ENCODE results near the gene RNPS1.
"Not testable (repeated sequence)": the region's sequence is repeated elsewhere in the genome, so short reads cannot be mapped to it uniquely, and the experiment has no call there.

RNPS1 gene

DNA sequence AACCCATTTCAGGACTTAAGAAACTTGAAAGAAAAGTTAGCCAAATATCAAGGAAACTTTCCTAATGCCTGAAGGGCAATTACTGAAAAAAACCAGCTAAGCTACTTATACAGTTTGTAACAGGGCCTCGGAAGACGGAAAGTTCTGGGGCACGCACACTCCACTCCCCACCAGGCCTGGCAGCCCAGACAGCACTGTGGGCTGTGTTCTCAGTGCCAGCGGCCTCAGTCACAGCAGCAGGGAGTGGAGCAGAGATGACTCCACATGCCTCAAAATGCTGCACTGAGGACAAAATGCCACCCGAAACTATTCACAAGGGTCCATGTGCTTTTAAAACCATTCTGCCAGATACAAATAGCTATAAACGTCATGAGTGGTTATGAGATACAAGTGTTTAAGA lies 10.2 kb downstream of the RNPS1 start:
- DNase-seq (ENCODE audit: low spot score): no peak

DNA sequence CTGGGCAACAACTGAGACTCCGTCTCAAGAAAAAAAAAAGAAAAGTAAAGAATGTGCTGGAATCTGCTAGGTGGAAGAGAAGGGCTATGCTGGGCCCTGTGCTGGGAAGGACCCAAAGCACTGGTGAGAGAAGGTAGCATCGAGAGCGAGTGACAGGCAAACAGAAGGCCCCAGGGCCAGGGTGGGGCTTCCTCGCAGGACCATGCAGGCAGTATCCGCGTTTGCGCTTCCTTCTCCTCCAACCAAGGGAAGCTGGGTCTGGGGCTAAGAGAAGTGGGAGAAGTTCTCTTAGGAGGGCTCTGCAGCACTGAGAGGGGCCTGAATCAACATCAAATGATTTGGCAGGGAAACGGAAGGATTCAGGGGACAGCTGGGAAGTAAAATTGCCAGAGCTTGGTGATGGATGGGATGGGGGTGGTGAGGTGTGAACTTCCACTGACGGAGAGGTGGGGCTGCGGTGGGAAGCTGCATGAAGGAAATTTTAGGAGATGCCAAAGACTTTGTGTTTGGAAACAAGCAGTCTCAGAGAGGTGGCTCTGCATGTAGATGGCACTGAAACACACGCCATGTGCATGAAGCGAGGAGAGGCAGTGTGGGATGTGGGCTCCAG lies 11.3 kb downstream of the RNPS1 start:
- DNase-seq (ENCODE audit: low spot score): no peak

DNA sequence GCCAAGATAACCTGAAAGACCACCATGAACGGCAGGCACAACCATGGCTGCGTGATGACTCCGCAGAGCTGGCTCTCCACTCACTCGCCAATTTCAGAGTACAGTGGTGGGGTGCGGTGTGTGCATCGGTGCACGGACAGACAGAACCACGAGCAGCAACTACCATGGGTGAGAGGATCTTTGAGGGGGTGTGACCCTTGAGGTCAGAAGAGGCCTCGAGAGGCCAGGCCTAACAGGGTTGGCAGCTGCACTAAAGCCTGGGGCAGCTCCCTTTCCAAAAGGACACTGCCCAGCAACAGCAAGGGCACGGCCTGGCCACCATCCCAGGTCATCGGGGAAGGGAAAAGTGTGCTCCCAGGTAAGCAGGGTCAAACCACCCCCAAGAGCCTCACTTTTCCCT lies 14.6 kb downstream of the RNPS1 start:
- DNase-seq (ENCODE audit: low spot score): no peak

DNA sequence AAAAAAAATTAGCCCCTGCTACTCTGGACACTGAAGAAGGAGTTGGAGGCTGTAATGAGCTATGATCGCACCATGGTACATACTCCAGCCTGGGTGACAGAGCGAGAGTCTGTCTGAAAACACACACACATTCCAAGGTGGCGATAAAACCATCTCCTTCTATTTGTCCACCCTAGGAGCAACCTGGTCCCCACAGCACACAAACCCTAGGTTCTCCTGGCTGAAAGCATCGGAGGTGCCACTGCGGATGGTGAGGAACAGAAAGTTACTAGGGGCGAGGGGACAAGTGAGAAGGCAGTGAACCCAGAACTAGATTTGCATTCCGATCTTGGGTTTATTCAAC lies 15.1 kb downstream of the RNPS1 start:
- DNase-seq (ENCODE audit: low spot score): no peak

DNA sequence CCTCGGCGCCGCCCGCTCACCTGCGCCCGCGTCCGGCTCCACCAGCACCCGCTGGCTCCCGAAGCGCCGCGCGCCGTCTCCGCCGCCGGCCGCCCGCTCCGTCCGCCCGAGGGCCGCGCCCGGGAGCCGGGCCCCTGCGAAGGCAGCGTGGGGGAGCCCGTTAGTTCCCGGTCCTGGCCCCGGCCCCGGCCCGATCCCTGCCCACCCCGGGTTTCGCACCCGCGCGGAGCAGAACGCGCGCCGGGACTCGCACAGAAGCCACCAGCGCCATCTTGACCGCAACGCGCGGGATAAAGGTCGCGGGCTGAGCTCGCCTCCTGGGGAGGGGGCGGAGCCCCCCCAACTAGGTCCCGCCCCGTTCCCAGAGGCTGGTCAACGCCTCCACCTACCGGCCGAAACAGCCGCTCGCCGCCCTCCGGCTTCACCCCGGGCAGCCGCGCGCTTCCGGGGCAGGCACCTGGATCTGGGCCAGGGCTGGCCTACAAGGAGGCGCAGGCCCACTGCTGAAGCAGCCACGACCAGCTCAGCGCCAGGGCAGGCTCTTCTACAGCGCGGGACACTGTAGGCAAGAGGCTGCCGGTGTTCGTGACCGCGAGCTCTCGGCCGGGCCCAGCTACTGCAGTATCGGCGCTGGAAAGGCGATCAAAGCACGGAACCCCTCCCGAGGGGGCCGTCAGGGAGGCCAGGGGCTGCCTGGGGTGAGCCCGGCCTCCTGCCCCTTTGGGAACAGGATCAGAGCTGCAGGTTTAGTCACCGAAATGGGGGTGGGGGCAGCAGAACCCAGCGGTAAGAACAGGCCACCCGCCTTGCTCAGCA lies 16.4 kb downstream of the RNPS1 start, which contains the start of gene ECI1:
Gene ECI1, minus strand, starts transcription at position 292 of the 816 bp plus-strand sequence. Its CDS starts 21 bp downstream, at position 271.
- peak; percentile 98 for DNase-seq (ENCODE audit: low spot score)

DNA sequence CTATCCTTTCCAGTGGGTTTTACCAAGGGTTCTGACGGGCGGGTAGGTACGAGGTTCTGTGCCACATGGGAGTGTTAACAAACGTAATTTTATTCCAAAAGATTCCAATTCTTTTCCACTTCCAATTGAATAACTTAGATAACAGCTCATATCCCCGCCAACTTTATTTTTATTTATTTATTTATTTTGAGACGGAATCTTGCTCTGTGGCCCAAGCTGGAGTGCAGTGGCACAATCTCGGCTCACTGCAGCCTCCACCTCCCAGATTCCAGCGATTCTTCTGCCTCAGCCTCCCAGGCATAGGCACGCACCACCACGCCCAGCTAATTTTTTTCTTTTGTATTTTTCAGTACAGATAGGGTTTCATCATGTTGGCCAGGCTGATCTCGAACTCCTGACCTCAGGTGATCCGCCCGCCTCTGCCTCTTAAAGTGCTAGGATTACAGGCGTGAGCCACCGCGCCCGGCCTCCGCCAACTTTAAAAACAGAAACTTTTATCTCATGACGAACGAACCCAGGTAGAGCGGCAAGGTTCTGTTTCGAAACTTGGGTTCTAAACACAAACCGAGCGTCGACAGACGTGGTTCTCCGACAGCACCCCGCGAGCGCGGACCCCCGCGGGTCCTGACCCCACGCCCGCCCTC lies 17.2 kb downstream of the RNPS1 start:
- peak; percentile 42 for DNase-seq (ENCODE audit: low spot score)

DNA sequence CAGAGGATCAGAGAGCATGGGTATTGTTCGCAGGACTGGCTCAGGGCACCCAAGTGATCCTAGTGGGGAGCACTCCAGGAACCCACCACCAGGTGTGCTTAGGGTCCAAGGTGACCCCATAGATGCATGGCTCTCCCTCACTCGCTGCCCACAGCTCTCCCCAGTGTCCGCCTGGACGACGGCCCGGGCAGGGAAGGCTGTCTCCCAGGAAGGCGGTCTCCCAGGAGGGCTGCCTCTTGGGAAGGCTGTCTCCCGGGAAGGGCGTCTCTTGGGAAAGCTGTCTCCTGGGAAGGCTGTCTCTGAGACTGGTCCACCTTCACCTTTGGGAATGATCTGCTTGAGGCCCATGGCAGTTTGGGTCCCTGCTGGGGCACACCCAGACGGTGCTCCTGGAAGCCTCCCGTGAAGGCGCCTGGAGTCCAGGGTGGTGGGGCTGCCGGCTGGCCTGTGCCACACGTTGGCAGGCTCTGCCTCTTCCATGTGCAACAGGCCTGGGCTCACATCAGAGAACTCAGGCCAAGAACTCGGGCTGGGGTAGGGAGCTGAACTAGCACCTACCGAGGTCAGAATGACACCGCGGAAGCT lies 21.5 kb downstream of the RNPS1 start:
- no peak for DNase-seq (ENCODE audit: low spot score)

DNA sequence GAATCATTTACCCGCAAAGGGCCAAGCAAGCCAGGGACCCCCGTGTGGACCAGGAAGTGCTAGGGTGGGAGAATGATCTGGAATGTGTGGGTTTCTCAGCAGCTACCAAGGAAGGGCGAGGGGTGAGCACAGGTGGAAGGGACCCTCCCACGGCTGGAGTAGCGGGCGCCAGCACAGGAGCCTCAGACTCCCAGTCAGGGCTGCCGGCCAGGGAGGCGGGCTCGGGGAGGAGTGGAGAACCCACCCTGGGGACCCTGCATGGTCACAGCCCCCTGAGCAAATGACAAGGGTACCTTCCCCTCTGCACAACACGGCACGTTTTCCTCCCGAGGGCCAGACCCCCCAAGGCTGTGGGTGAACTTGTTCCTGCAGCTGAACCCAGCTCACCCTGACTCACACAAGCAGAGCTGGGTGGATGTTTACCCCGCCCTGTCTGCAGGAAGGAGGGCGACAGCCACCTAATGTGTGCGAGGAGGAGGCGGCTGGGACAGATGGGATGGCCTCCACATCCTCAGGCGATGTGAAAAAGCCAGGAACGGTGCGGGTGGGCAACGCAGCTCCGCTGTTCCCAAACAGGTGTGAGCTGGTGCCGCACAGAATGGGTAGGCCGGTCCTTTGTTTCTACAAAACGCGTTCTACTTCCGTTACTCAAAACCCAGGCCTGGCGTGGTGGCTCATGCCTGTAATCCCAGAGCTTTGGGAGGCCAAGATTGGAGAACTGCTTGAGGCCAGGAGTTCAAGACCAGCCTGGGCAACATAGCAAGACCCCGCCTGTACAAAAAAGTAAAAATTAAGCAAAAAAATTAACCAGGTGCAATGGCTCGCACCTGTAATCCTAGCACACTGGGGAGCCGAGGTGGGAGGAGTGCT lies 22.8 kb downstream of the RNPS1 start:
- no peak for DNase-seq (ENCODE audit: low spot score)

DNA sequence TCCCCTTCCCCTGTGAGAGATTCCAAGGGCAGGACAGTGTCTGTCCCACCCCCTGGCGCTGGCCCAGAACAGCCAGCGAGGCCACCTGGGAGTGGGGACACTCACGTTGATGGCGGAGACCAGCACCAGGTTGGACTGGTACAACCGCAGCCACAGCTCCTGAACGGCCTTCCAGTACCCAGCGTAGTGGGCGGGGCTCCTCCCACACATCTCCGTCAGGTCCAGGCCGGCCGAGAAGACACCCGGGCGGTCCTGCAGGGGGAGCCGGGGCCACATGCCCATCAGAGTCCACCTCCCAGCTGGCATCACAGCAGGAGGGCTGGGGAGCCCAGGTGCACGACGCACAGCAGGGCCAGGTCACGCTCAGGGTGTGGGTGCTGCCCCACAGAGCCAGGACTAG lies 23.6 kb downstream of the RNPS1 start:
- DNase-seq (ENCODE audit: low spot score): no peak

DNA sequence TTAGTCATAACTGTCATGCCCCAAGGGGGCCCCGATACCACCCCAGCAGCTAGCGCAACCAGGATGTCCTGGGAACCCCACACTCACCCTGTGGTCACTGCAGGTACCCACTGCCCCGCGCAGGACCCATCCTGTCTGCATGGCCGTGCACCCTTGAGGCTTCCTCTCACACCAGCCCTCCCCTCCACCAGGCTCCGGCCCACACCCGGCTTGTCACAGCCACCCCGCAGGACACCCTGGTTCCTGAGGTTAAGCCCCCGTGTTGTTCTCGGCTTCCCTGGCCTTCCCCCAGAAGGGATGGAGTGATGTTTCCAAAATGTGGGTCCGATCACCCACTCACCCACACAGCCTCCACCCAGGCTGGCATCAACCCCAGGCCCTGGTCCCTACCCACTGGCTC lies 24.1 kb downstream of the RNPS1 start:
- no peak for DNase-seq (ENCODE audit: low spot score)

DNA sequence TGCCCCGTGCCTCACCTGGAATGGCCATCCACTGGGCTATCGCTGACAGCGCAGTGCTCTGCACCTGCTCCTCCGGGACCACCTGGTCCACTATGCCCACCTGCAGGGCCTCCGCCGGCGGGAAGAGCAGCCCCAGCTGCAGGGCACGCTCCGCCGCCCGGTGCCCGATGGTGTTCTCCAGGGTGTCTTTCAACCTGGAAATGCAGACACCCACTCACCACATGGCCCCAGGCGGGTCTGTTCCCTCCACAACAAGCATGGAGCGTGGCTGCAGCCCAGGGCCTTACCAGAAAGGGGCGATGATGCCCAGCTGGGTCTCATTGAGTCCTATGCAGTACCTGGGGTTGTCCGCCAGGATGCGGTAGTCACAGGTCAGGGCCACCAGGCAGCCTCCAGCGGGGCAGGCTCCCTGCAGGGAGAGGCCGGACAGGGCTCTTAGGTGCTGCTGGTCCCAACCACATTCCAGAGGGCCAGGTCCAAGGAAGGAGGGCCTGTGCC lies 24.8 kb downstream of the RNPS1 start:
- DNase-seq (ENCODE audit: low spot score): no peak

DNA sequence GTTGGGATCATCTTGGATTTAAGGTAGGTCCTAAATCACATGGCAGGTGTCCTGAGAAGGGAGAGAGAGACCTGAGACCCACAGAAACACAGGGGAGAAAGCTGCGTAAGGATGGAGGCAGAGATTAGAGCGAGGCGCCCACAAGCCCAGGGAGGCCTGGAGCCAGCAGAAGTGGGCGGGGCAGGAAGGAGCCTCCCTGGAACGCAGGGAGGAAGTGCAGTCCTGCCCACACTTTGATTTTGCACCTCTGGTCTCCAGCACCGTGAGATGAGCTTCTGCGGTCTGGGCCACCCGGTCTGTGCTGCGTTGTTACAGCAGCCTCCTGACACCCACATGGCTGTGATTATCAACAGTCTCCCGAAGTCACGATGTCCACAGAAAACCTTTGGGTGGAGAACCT lies 25.3 kb downstream of the RNPS1 start:
- no peak for DNase-seq (ENCODE audit: low spot score)

DNA sequence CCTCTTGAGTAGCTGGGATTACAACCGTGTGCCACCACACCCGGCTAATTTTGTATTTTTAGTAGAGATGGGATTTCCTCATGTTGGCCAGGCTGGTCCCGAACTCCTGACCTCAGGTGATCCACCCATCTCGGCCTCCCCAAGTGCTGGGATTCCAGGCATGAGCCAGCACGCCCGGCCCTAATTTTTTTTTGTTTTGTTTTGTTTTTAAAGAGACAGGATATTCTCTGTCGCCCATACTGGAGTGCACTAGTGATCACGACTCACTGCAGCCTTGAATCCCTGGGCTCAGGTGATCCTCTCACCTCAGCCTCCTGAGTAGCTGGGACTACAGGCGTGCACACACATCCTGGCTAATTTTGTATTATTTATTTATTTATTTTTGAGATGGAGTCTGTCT lies 27.6 kb downstream of the RNPS1 start:
- DNase-seq (ENCODE audit: low spot score): not testable (repeated sequence)

DNA sequence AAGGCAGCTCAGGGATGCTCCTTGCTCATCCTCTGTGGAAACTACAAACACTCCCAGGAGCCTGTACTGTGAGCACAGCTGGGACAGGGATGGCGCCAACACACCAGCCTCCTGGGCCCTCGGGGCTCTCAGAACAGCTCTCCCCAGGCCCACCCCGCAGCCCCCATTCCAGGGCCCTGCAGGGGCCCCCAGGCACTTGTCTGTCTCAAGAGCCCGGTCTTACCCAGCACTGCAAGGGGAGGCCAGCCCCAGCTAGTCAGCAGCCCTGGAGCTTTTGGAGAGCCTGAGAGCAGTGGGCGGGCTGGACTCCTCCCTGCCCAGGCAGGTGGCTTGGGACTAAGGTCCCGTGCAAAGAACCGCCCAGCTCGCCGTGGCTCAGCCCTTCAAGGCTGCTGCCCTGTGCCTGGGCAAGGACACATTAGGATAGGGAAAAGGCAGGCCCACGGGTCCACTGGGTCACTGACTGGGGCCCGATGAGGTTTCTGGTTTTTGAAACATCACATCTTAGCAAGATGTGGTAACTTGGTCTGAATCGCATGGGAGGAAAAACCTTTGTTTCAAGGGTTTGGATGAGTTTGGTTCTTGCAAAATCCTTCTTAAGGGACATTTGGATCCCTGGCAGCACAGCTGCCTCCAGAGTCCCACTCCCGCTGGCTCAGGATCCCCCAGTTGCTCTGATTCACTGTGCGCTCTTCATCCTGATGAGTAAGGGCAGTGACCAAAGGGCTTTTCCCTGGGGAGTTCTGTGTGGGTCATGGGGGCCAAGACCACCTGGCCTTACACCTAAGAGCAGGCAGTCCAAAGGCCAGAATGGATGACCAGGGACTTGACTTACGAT lies 28.9 kb downstream of the RNPS1 start:
- no peak for DNase-seq (ENCODE audit: low spot score)

DNA sequence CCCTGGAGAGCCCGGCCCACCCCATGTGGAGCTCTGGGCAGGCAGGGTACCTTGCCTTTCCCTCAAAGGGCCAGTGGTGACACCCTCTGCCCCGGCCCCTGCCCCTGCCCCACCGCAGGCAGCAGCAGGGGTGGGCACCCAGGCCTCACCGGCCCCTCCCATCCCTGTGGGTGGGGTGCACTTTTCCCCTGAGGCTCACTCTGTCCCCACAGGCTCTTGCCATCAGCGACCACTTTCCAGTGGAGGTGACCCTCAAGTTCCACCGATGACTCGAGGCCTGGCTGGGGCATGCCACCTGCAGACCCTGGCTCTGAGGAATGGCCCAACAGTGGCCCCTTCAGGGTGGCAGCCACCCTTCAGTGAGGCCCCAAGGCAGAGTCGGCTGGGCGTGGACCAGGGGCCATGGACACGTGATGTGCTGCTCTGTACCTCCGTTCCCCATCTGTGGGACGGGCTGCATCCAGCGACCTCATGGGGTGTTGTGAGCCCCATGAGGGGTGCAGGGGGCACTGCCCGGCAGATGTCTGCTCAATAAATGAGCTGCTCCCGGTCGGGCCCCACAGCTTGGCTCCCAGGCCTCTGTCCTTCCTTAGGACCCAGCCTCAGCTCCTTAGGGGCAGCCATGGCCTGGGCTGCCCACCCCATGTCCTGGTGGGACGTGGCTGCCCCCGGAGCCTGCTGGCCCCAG lies 29.6 kb downstream of the RNPS1 start:
- DNase-seq (ENCODE audit: low spot score): no peak

DNA sequence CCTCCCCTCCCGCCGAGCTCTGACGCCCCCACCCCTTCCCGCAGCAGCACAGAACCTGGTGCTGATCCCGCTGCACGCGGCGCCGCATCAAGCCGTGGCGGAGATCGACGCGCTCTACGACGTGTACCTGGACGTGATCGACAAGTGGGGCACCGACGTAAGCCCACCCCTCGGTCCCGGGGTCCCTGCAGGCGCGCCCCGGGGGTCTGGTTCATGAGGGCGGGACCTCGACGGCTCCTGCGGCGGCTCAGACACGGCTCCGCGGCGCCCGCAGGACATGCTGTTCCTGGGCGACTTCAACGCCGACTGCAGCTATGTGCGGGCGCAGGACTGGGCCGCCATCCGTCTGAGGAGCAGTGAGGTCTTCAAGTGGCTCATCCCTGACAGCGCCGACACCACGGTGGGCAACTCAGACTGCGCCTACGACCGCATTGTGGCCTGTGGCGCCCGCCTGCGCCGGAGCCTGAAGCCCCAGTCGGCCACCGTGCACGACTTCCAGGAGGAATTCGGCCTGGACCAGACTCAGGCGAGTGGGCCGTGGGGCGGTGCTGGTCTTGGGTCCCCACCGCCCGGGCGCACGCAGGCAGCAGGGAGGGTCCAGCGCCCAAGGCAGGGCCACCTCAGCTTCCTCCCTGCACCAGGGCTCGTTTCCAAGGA lies 30.3 kb downstream of the RNPS1 start:
- DNase-seq (ENCODE audit: low spot score): no peak

DNA sequence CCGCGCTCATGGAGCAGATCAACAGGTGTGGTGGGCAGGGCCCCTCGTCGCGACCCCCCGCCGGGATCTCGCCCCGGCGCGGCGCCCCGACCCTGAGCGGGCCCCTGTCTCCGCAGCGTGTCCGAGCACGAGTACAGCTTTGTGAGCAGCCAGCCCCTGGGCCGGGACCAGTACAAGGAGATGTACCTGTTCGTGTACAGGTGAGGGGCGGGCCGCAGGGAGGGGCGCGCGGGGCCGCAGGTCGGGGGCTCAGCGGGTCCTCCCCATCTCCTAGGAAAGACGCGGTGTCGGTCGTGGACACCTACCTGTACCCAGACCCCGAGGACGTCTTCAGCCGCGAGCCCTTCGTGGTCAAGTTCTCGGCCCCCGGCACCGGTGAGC lies 30.8 kb downstream of the RNPS1 start:
- DNase-seq (ENCODE audit: low spot score): no peak

DNA sequence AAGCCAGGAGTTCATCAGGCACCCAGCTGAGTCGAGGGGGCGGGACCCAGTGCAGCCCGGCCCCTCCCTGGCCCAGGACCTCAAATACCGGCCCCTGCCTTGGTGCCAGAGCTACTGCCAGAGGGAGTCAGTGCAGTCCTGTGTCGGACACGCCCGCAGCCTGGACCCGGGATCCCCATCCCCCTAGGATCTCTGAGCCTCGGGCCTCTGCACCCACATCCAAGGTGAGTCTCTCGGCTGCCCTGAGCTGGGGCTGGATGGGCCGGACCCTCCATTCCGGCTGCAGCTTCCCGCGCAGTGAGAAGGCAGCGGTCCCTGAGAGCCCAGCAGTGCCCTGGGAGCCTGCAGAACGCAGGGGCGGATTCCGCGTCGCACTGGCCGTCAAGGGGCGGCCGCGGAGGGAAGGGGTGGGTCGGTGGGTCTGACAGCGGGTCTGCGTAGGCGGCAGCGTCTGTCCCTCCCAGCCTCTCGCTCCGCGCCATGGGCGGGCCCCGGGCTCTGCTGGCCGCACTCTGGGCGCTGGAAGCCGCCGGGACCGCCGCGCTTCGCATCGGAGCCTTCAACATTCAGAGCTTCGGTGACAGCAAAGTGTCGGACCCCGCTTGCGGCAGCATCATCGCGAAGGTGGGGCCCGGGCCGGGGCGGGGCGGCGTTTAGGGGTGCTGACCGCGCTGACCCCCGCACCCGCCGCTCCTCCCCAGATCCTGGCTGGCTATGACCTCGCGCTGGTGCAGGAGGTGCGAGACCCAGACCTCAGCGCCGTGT lies 31.4 kb downstream of the RNPS1 start, which contains the start of gene DNASE1L2:
Gene DNASE1L2, plus strand, starts transcription at position 108 of the 765 bp plus-strand sequence. Its CDS starts 373 bp downstream, at position 481.
- no peak for DNase-seq (ENCODE audit: low spot score)

Measured in LoVo (cell line).